Prostate gland (tissue), 2 donors: ENCODE results near the gene SELENOO.

Source experiments
- POLR2AphosphoS5 ChIP-seq: sonication (generic); formaldehyde crosslinking; IDR thresholded peaks from one replicate; pipeline ENCODE4 v1.6.1; 2017; ENCODE audit warnings: antibody characterized with exemption
- TF ChIP-seq, protein P1 (sequence below), 4 experiments: fragments of 200-600 bp in 2 of 4; fragments of 450-650 bp in 2 of 4; sonication (generic) in 2 of 4; IDR thresholded peaks; 1 replicate in 3 of 4; 2 replicates in 1 of 4; pipeline ENCODE4 v1.5.1; 2016 to 2019; ENCODE audit warnings: antibody characterized with exemption in 4 of 4, mild to moderate bottlenecking in 2 of 4, moderate library complexity in 2 of 4

DNA sequence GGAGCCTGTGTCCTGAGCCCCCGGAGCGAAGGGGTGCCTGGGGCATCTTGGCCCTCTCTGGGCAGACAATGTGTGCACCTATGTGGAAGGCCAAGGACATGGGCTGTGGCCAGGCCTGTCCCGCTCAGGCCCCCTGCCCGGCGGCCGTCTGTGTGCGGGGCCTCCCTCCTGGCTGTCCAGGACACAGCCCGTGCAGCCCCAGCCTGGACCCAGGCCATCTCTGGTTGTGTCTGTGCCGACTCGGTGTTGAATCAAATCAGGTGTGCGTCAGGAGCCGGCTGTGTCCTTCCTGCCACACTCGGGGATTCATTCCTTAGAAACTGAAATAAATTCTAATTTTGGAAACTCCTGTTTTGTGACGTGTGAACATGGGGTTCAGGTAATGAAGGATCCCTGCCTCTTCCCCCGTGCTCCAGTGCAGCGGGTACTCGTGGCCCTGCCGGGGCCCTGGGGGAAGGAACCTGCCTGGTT, 1.5 kb upstream of the SELENOO start:
- no peak for TF ChIP-seq POLR2AphosphoS5
- TF ChIP-seq, protein P1, sequence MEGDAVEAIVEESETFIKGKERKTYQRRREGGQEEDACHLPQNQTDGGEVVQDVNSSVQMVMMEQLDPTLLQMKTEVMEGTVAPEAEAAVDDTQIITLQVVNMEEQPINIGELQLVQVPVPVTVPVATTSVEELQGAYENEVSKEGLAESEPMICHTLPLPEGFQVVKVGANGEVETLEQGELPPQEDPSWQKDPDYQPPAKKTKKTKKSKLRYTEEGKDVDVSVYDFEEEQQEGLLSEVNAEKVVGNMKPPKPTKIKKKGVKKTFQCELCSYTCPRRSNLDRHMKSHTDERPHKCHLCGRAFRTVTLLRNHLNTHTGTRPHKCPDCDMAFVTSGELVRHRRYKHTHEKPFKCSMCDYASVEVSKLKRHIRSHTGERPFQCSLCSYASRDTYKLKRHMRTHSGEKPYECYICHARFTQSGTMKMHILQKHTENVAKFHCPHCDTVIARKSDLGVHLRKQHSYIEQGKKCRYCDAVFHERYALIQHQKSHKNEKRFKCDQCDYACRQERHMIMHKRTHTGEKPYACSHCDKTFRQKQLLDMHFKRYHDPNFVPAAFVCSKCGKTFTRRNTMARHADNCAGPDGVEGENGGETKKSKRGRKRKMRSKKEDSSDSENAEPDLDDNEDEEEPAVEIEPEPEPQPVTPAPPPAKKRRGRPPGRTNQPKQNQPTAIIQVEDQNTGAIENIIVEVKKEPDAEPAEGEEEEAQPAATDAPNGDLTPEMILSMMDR (IDR thresholded peaks at IDR 0.05): no peak
